Measurements from ENCODE around the gene APOBEC3C.
"Not testable (repeated sequence)": the region's sequence is repeated elsewhere in the genome, so short reads cannot be mapped to it uniquely, and the experiment has no call there.

APOBEC3C gene

GRCh38 chr22:38984224-38984623 is 29.8 kb upstream of the APOBEC3C start:
- no peak for DNase-seq

- DNase-seq, result peak; percentile 78 to 89
Measured at GRCh38 chr22:38984784-38985757, 29.0 kb upstream of the APOBEC3C start.

GRCh38 chr22:38986629-38987028 is 27.4 kb upstream of the APOBEC3C start:
- DNase-seq, result no peak

GRCh38 chr22:38987171-38987895 is 26.7 kb upstream of the APOBEC3C start:
- no peak for DNase-seq

GRCh38 chr22:38989466-38989865 is 24.6 kb upstream of the APOBEC3C start:
- peak in 1 of 2 donors; percentile 26 for DNase-seq

GRCh38 chr22:38992871-38993371 is 21.1 kb upstream of the APOBEC3C start:
- DNase-seq, result not testable (repeated sequence)

- no peak for DNase-seq
Measured at GRCh38 chr22:38996105-38996504, 18.0 kb upstream of the APOBEC3C start.

GRCh38 chr22:38997518-38997917 is 16.5 kb upstream of the APOBEC3C start:
- DNase-seq, result no peak

GRCh38 chr22:39003165-39003638 is 10.9 kb upstream of the APOBEC3C start:
- peak; percentile 79 to 86 for DNase-seq

GRCh38 chr22:39007177-39007576 is 6.9 kb upstream of the APOBEC3C start:
- no peak for DNase-seq

- not testable (repeated sequence) for DNase-seq
Measured at GRCh38 chr22:39008271-39008850, 5.7 kb upstream of the APOBEC3C start.

- no peak for DNase-seq
Measured at GRCh38 chr22:39010946-39011345, 3.1 kb upstream of the APOBEC3C start.

- DNase-seq, result no peak
Measured at GRCh38 chr22:39012533-39013511, 1.2 kb upstream of the APOBEC3C start.

GRCh38 chr22:39013561-39013941 is 506 bp upstream of the APOBEC3C start:
- DNase-seq, result not testable (repeated sequence)

GRCh38 chr22:39014723-39015121 is 665 bp downstream of the APOBEC3C start:
- DNase-seq, result not testable (repeated sequence)

- no peak for DNase-seq
Measured at GRCh38 chr22:39016592-39016991, 2.5 kb downstream of the APOBEC3C start.

- DNase-seq, result no peak
Measured at GRCh38 chr22:39017596-39018365, 3.7 kb downstream of the APOBEC3C start.

- DNase-seq, result not testable (repeated sequence)
Measured at GRCh38 chr22:39020021-39020651, 6.1 kb downstream of the APOBEC3C start.

- no peak for DNase-seq
Measured at GRCh38 chr22:39021552-39022250, 7.6 kb downstream of the APOBEC3C start.
